ENCODE results near the gene AMIGO1.
A peak's percentile ranks its signal among the peaks of the same experiment; 100 is the strongest.

AMIGO1 gene

DNA sequence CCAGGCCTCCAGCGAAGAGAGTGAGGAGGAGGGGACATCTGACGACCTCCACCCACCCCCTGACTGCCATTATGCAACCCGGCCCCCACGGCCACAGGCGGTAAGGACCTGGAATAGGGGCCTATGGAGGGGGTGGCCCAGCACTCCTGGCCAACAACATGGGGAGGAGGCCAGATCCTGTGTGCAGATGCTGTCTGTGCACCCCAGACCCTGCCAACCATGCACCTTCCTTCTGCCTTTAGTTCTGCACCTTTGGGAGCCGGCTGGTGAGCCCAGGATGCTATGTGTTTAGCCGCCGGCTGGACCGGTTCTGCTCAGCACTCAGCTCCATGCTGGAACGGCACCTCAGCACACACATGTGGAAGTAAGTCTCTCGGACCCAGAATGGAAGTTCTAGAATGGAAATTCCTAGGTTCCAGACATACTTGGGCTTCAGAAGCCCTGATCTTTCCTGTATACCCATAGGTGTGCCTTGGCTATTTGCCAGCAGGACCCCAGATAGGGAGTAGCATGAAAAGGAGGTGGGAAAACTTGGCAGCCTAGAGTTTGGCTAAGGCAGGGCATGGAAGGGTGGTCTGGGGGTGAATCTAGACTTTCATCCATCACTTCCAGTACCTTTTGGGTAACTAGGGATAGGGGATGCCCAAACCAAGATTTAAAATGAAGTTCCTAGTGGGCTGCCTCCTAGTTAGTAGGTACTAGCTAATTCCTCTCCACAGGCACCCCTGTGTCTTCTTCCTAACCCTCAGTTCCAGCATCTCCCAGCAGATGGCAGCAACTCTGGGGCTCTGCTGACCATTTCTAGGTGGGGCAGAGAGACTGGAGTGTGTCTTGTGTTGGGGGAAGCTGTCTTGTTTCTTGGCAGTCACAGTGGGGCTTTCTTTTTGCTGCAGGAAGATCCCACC is 19.2 kb downstream of the AMIGO1 start:
- H3K4me3 ChIP-seq (ENCODE audit: low read length) = no peak overlapping the region
- TF ChIP-seq ZNF274 (IDR thresholded peaks at IDR 0.05; ENCODE audit: low read depth, low read length) = no peak

DNA sequence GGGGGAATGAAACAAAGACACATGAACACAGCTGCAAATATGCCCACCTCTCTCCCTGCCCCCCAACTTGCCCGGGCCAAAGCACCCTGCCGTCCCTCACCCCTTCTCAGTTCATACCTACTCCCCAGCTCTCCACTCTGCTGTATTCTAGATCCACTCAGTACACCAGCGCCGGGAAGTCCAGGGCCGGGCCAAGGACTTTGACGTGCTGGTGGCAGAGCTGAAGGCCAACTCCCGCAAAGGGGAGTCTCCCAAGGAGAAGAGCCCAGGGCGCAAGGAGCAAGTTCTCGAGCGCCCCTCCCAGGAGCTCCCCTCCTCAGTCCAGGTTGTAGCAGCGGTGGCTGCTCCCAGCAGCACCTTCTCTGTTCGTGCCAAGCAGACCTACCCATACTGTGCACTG is 20.8 kb downstream of the AMIGO1 start:
- no peak overlapping the region for H3K4me3 ChIP-seq (ENCODE audit: low read length)
- TF ChIP-seq ZNF274 (IDR thresholded peaks at IDR 0.05; ENCODE audit: low read depth, low read length) = no peak

DNA sequence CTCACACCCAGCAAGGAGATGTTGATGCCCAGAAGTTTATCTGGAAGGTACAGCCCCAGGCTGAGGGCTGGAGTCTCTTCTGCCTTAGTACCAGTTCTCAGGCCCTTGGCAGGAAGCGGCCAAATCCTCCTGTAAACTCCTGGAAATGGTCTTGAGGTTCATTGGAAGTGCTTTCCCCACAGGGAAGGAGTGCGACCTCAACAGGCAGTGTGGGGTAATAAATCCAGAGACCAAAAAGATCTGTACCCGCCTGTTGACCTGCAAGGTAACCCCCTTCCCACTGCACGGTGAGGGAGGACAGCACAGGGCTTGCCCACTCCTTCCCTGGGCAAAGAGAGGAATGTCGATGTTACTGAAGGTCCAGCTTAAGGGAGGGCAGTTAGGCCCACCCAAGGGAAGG is 21.3 kb downstream of the AMIGO1 start:
- no peak for TF ChIP-seq ZNF274 (IDR thresholded peaks at IDR 0.05; ENCODE audit: low read depth, low read length)
- no peak overlapping the region for H3K4me3 ChIP-seq (ENCODE audit: low read length)

DNA sequence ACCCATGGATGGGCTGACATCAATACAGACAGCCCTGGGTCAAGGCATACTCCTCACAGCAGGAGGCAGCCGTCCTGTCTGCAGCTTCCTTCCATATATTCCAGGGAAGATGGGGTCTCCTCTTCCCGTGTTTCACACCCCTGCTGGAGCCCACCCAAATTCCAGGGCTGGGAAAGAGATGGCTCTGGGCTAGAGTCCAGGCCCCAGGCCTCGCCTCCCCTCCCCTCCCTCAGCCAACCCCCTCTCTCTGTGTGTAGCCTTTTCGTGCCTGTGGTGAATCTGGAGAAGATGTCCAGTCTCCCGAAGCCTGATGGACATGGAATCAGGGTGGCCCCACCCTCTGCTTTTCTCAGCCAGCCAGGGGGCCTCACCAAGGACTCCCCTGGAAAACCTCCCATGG is 22.3 kb downstream of the AMIGO1 start:
- TF ChIP-seq ZNF274 (IDR thresholded peaks at IDR 0.05; ENCODE audit: low read depth, low read length) = no peak

DNA sequence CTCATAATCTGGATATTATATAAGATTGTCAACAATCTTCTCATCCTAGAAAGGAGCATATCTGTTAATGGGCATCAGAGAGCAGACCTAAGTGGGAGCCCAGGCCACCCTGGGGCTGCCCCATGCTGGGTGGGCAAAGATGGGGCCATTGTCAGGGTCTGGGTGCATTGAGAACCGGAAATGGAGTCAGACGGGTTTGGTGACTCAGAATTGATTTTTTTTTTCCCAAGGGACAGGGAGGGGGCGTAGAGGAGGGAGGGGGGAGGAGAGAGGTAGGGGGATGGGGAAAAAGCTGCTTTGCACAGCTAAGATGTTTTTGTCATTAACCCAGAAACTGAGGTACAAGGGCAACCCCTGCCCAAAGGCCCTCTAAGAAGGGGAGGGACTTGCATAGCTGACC is 24.5 kb downstream of the AMIGO1 start:
- H3K4me3 ChIP-seq (ENCODE audit: low read length) = peak overlapping the region; percentile 70; the same call in 1 of the 2 replicates

More for the DNA sequence above, 22.3 kb downstream of the AMIGO1 start:
- no peak overlapping the region for H3K4me3 ChIP-seq (ENCODE audit: low read length)

DNA sequence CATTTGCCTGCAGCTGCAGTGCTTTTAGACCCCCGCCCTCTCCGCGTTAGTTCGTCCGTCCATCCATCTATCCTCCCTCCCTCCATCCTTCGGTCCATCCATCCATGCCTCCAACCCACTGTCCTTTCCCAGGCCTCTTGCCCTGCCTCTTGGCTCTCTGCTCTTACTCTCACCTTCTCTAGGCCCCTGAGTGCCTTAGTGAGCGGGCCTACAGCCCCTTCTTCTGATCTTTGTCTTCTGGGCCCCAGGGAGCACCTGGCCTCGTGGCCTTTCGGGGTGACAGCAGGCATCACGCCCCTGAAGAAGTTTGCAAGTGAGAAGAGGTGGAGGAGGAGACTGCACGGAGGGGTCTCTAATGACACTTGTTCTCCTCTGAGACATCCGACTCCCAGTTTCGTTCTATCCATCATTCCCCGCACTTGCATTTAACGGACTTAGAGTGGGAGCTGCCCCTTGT is 25.0 kb downstream of the AMIGO1 start:
- no peak for TF ChIP-seq ZNF274 (IDR thresholded peaks at IDR 0.05; ENCODE audit: low read depth, low read length)

More for the DNA sequence above, 24.5 kb downstream of the AMIGO1 start:
- no peak for TF ChIP-seq ZNF274 (IDR thresholded peaks at IDR 0.05; ENCODE audit: low read depth, low read length)

DNA sequence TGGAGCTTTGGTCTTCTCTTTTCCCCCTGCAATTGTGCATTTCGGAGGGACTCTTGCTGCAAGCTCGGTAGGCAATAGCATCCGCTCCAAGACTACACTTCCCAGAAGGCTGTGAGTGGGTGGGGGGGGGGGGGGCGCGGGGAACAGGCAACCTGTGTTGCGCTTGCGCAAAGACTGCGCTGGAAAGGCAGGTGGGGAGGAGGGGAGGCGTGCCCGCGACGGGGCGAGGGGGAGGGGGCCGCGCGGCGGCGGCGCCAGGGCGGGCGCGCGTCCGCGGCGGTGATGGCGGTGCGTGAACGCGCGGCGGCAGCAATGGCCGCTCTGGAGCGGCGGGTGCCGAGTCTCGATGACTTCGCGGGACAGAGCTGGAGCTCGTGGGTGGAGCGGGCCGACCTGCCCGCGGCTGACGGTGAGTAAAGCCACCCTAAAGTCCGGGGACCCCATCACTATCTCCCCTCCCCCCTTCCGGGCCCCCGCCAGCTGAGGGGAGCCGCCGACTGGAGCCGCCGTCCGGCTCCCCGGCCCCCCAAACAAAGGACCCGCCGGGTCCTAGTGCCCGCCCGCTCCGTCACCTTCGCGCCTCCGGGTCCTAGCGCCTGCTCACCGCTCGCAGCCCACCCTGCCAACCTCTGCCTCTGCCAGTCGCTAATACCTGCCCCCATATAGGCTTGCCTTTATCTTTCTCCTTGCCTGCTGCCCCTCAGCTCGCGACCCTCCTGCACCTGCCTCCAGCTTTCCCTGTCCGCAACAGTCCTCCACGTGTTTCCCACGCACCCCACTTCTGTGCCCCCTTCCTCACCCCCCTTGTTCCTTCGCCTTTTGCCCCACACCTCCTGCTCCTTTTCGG is 25.6 kb downstream of the AMIGO1 start, which contains the start of gene ATXN7L2:
Gene ATXN7L2, plus strand, starts transcription at position 234 of the 847 bp plus-strand sequence. Its CDS starts 49 bp downstream, at position 283.
- H3K4me3 ChIP-seq (ENCODE audit: low read length) = peak within 1 kb of the TSS; percentile 70; the same call in 1 of the 2 replicates
- no peak for TF ChIP-seq ZNF274 (IDR thresholded peaks at IDR 0.05; ENCODE audit: low read depth, low read length)

More for the DNA sequence above, 25.0 kb downstream of the AMIGO1 start:
- H3K4me3 ChIP-seq (ENCODE audit: low read length) = peak overlapping the region; percentile 70; the same call in 1 of the 2 replicates

DNA sequence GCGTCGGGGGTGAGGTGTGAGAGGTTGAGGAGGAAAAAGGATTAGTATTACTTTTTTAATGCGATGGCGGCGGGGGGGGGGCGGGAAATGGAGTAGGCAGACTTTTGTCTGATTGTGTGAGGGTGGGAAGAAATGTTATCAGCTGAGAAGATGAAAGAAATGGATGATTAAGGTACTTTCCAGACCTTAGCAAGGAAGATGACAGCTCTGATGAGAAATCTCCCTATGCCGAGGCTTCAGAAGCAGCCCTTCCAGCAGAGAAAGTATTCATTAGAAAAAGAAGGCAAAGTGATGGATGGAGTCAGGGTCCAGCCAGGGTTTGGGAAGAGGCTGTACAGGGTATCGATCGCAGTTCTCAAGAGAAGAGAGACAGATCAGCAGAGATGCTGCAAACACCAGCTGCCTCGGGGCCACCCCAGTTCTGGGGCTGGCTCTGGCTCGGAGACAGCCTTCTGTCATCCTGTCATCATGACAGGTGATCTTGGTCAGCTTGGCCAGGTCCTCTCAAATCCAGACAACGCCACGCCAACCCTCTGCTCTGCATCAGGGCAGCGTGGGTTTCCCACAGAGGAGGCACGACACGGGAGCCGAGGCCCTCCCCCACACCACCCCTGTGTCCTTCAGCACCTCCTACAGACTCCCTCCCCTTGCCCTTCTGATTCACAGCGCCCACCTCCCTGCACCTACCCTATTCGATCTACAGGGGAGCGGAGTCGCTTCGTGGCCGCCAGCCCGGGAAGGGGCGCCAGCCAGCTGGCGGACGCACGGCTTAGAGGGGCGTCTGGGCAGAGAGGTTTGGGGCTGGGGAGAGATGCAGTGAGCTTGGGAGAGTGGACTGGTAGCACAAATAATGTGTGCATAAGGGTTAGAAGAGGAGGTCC is 26.5 kb downstream of the AMIGO1 start:
- peak overlapping the region; percentile 62; the same call in 1 of the 2 replicates for H3K4me3 ChIP-seq (ENCODE audit: low read length)
- TF ChIP-seq ZNF274 (IDR thresholded peaks at IDR 0.05; ENCODE audit: low read depth, low read length) = no peak

DNA sequence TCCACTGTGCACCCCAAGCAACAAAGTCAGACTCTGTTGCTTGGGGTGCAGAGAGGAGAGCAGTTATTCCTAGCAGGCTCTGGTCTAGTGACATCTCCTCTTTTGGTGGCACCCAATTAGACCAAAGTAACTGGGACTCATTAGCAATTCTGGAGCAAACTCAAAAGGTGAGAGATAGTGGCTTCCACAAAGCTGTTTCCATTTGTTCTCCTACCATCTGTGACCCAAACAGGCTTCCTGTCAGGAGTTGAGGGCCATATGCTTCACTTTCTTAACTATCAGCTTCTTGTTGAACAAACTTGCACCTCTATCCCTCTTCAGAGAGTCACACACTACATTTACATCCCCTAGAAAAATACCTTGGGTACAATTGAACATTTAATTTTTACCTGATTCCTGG is 27.3 kb downstream of the AMIGO1 start:
- TF ChIP-seq ZNF274 (IDR thresholded peaks at IDR 0.05; ENCODE audit: low read depth, low read length) = no peak
- H3K4me3 ChIP-seq (ENCODE audit: low read length) = no peak overlapping the region

DNA sequence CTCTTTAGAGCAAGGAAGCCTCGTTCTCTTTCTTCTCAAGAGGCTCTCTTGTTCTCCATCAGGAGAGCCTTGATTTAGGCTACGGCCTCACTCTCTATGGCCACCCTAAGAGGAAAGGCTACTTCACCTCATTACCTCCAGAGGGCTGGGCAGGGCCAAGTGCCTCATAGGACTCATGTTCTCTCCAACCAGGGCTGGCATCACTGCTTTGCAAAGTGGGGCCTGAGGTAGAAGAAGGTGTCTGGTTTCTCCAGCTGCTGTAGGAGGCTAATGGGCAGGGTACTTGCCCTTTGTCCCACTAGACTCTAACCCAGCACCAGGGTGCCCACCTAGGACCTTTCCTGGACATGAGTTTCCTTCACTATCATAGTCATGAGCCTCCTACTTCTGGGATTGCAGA is 27.9 kb downstream of the AMIGO1 start:
- no peak for TF ChIP-seq ZNF274 (IDR thresholded peaks at IDR 0.05; ENCODE audit: low read depth, low read length)
- no peak overlapping the region for H3K4me3 ChIP-seq (ENCODE audit: low read length)

DNA sequence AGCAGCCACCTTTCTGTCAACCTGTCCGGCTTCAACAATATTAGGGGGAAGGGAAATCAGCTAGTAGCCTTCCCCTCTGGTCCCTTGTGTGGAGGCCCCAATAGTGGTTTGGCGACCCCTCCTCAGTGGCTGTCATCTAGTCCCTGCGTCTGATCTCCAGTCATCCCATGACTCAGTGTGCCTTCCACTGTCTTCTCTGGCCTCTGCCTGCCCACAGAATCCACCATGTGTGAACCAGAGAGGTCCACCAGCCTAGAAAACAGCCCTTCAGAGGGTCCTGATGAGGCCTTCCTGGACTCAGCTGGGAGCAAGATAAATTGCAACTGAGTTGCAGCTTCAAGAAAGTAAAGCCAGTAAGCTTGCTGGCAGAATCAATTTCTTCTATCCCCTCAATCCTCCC is 29.6 kb downstream of the AMIGO1 start:
- H3K4me3 ChIP-seq (ENCODE audit: low read length) = no peak overlapping the region
- no peak for TF ChIP-seq ZNF274 (IDR thresholded peaks at IDR 0.05; ENCODE audit: low read depth, low read length)

DNA sequence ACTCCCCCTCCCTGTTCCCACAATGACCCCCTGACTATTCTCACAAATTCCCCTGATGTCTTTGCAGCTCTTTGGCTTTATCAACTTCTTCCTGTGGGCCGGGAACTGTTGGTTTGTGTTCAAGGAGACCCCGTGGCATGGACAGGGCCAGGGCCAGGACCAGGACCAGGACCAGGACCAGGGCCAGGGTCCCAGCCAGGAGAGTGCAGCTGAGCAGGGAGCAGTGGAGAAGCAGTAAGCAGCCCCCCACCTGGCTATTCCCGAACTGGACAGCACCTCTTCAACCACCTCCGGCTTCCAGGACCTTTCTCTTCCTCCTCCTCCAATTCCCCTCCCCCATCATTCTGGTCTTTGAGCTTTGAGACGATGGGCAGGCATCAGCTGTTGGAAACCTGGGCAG is 30.2 kb downstream of the AMIGO1 start:
- no peak for TF ChIP-seq ZNF274 (IDR thresholded peaks at IDR 0.05; ENCODE audit: low read depth, low read length)
- no peak overlapping the region for H3K4me3 ChIP-seq (ENCODE audit: low read length)

DNA sequence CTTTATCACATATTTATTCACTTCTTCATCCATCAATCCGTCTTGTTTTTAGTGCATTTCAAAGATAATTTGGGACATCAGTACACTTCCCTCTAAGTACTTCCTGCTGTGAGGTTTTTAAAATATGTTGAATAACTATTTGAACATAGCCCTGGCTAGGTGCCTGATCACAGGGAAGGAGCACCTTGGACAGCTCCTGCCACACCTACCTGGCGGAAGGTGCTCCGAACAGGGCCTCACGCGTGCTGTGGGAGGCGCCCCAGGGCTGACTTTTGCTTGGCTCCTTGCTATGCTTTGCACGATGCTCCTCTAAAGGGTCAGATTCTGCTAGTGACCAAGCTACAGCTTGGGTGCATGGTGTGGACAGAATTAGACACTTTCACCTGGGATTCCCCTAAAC is 30.7 kb downstream of the AMIGO1 start:
- H3K4me3 ChIP-seq (ENCODE audit: low read length) = no peak overlapping the region
- TF ChIP-seq ZNF274 (IDR thresholded peaks at IDR 0.05; ENCODE audit: low read depth, low read length) = no peak
